Activated naive CD4-positive, alpha-beta T cell treated with anti-CD3 and anti-CD28 coated beads, Interleukin-2, amount 10 ng/mL, durations not matched to agents 7 days and 5 days (primary cell): Measurements from ENCODE around the gene HOXD13.

Experiments used
- CTCF ChIA-PET: fragments of 350-600 bp; sonication (Branson Sonifier 250); formaldehyde crosslinking; loops from one replicate; lab custom pipeline; 2021; ENCODE audit warnings: antibody characterized with exemption; lab: Charles Lee
- DNase-seq: peaks from one replicate; pipeline ENCODE4 v3.0.0-alpha.2; 2020
- H3K27ac Mint-ChIP-seq: one replicate; pipeline ENCODE4 v1.8.0; 2021; ENCODE audit warnings: mild to moderate bottlenecking, moderate library complexity, mixed read lengths
- H3K27me3 Mint-ChIP-seq: one replicate; pipeline ENCODE4 v1.8.0; 2021; ENCODE audit warnings: mild to moderate bottlenecking, mixed read lengths
- H3K36me3 Mint-ChIP-seq: one replicate; pipeline ENCODE4 v1.8.0; 2021; ENCODE audit warnings: mixed read lengths
- H3K4me1 Mint-ChIP-seq: one replicate; pipeline ENCODE4 v1.8.0; 2021; ENCODE audit warnings: mixed read lengths
- H3K4me3 Mint-ChIP-seq: one replicate; pipeline ENCODE4 v1.8.0; 2021; ENCODE audit warnings: mild to moderate bottlenecking, moderate library complexity, mixed read lengths
- H3K9me3 Mint-ChIP-seq: one replicate; pipeline ENCODE4 v1.8.0; 2021; ENCODE audit warnings: mixed read lengths

The HOXD13 gene

GRCh38 chr2:176137906-176138305, 45.4 kb downstream of the HOXD13 start:
- no peak for DNase-seq
- no peaks in the 10 kb centered on the region for H3K9me3 Mint-ChIP-seq
- H3K27ac Mint-ChIP-seq: peak overlapping the region; percentile 37
- CTCF ChIA-PET: interaction anchor here (1.2 to 8.8 kb wide), 3 partner anchors 24 to 317 kb away, joined by 3 to 140 read pairs (median 4); no protein-coding TSS in a partner anchor
- H3K4me3 Mint-ChIP-seq: no peak overlapping the region
- peaks cover 20% of the 10 kb centered on the region for H3K4me1 Mint-ChIP-seq
- peaks cover 1% of the 10 kb centered on the region for H3K36me3 Mint-ChIP-seq
- peaks cover 99% of the 10 kb centered on the region for H3K27me3 Mint-ChIP-seq

- H3K9me3 Mint-ChIP-seq: no peaks in the 10 kb centered on the region
- no peak overlapping the region for H3K4me3 Mint-ChIP-seq
- CTCF ChIA-PET: interaction anchor here (0.9 to 8.8 kb wide), 8 partner anchors 11 to 1010 kb away, joined by 3 to 140 read pairs (median 18); no protein-coding TSS in a partner anchor
- DNase-seq: no peak
- peaks cover 1% of the 10 kb centered on the region for H3K36me3 Mint-ChIP-seq
- H3K27ac Mint-ChIP-seq: no peak overlapping the region
- H3K27me3 Mint-ChIP-seq: peaks cover 99% of the 10 kb centered on the region
- H3K4me1 Mint-ChIP-seq: peaks cover 20% of the 10 kb centered on the region
These were observed 46.0 kb downstream of the HOXD13 start for GRCh38 chr2:176138526-176138922.

- H3K36me3 Mint-ChIP-seq: peaks cover 1% of the 10 kb centered on the region
- no peak for DNase-seq
- CTCF ChIA-PET: interaction anchor here (0.8 to 8.8 kb wide), 19 partner anchors 11 to 1009 kb away, joined by 3 to 140 read pairs (median 7); partner anchors contain the start of gene HOXD1
- no peaks in the 10 kb centered on the region for H3K9me3 Mint-ChIP-seq
- peaks cover 20% of the 10 kb centered on the region for H3K4me1 Mint-ChIP-seq
- H3K27ac Mint-ChIP-seq: peak overlapping the region; percentile 19
- no peak overlapping the region for H3K4me3 Mint-ChIP-seq
- H3K27me3 Mint-ChIP-seq: peaks cover 99% of the 10 kb centered on the region
These were observed 46.6 kb downstream of the HOXD13 start for GRCh38 chr2:176138923-176139660.

- no peak for DNase-seq
- H3K4me1 Mint-ChIP-seq: peaks cover 20% of the 10 kb centered on the region
- peaks cover 1% of the 10 kb centered on the region for H3K36me3 Mint-ChIP-seq
- H3K4me3 Mint-ChIP-seq: no peak overlapping the region
- peaks cover 99% of the 10 kb centered on the region for H3K27me3 Mint-ChIP-seq
- CTCF ChIA-PET: interaction anchor here (0.6 to 8.8 kb wide), 32 partner anchors 9 to 1011 kb away, joined by 3 to 140 read pairs (median 4); partner anchors contain the start of gene HOXD1
- H3K9me3 Mint-ChIP-seq: no peaks in the 10 kb centered on the region
- H3K27ac Mint-ChIP-seq: no peak overlapping the region
These were observed 47.4 kb downstream of the HOXD13 start for GRCh38 chr2:176139661-176140512.

GRCh38 chr2:176140513-176141317, 48.2 kb downstream of the HOXD13 start:
- CTCF ChIA-PET: interaction anchor here (0.6 to 8.8 kb wide), 37 partner anchors 10 to 1023 kb away, joined by 3 to 140 read pairs (median 4); partner anchors contain the start of genes HOXD1 and HOXD9
- Mint-ChIP-seq H3K9me3 (no peaks in the 10 kb centered on the region), H3K27me3 (peaks cover 99% of the 10 kb centered on the region), H3K4me3 (peak overlapping the region; percentile 14), H3K27ac (no peak overlapping the region), H3K36me3 (peaks cover 1% of the 10 kb centered on the region), H3K4me1 (peaks cover 16% of the 10 kb centered on the region)
- DNase-seq: peak; percentile 78

- H3K27ac Mint-ChIP-seq: no peak overlapping the region
- H3K9me3 Mint-ChIP-seq: no peaks in the 10 kb centered on the region
- no peak for DNase-seq
- peaks cover 1% of the 10 kb centered on the region for H3K36me3 Mint-ChIP-seq
- peaks cover 12% of the 10 kb centered on the region for H3K4me1 Mint-ChIP-seq
- CTCF ChIA-PET: interaction anchor here (0.8 to 8.8 kb wide), 4 partner anchors 34 to 510 kb away, joined by 3 to 140 read pairs (median 20); no protein-coding TSS in a partner anchor
- peaks cover 99% of the 10 kb centered on the region for H3K27me3 Mint-ChIP-seq
- H3K4me3 Mint-ChIP-seq: no peak overlapping the region
These were observed 49.8 kb downstream of the HOXD13 start for GRCh38 chr2:176142281-176142680.
